Uterus (tissue), 4 donors: ENCODE results near the gene CPSF4. TPM values are rescaled to one million over a fixed set of nuclear protein-coding genes. Genes with fewer than 3 reads are reported as not detected.
A peak's percentile ranks its signal among the peaks of the same experiment; 100 is the strongest.

Source experiments
- DNase-seq, 2 donors: peaks; one replicate each; pipeline ENCODE4 v3.0.0-alpha.2; 2019 to 2020
- H3K27ac ChIP-seq, 2 donors: fragments of 200-600 bp; sonication (generic); 1 replicate in 1 of 2; 2 replicates in 1 of 2; pipeline ENCODE4 v1.5.1; 2016 to 2018
- H3K27me3 ChIP-seq, 2 donors: fragments of 200-600 bp; sonication (generic); one replicate each; pipeline ENCODE4 v1.5.1; 2018 to 2019; ENCODE audit warnings: control low read depth in 1 of 2
- H3K36me3 ChIP-seq, 2 donors: fragments of 200-600 bp; sonication (generic); one replicate each; pipeline ENCODE4 v1.5.1; 2019; ENCODE audit warnings: control low read depth in 1 of 2
- H3K4me1 ChIP-seq, 2 donors: fragments of 200-600 bp; sonication (generic); one replicate each; pipeline ENCODE4 v1.5.1; 2018 to 2019; ENCODE audit warnings: control low read depth in 1 of 2
- H3K4me3 ChIP-seq, 2 donors: fragments of 200-600 bp; sonication (generic); 1 replicate in 1 of 2; 2 replicates in 1 of 2; pipeline ENCODE4 v1.5.1; 2018 to 2019; ENCODE audit warnings: mild to moderate bottlenecking in 1 of 2
- H3K9me3 ChIP-seq, 2 donors: fragments of 200-600 bp; sonication (generic); one replicate each; pipeline ENCODE4 v1.5.1; 2019; ENCODE audit warnings: control low read depth in 1 of 2
- POLR2A ChIP-seq, 2 donors: fragments of 450-650 bp; IDR thresholded peaks; one replicate each; pipeline ENCODE4 v1.6.1; 2016; ENCODE audit warnings: antibody characterized with exemption in 2 of 2, mild to moderate bottlenecking in 1 of 2, moderate library complexity in 1 of 2
- intact Hi-C: fragments of 100-400 bp; cut with DNase I; formaldehyde crosslinking; loops from one replicate; pipeline ENCODE4 v1.15.1; 2023; ENCODE audit warnings: low total_unique reads
- total RNA-seq, 4 donors: library from RNA; depleted of rRNA in 3 of 4; stranded (reverse); fragments of >200 nt in 3 of 4; gene quantifications; one replicate each; pipeline versions ENCODE4 v1.1.0 to v1.2.4, GENCODE V29; 2014 to 2023
- TF ChIP-seq, protein P1 (sequence below), 4 experiments: fragments of 200-600 bp in 2 of 4; fragments of 450-650 bp in 2 of 4; sonication (generic) in 2 of 4; IDR thresholded peaks; one replicate each; pipeline ENCODE4 v1.5.1; 2016 to 2019; ENCODE audit warnings: antibody characterized with exemption in 4 of 4, mild to moderate bottlenecking in 2 of 4, moderate library complexity in 1 of 4
- donor health status: DM: yes; HTN: yes; CAD: no.

Gene CPSF4
- total RNA-seq, 4 donors from 2014 or later: 23.8 to 67.9 (median 38.4) TPM

DNA sequence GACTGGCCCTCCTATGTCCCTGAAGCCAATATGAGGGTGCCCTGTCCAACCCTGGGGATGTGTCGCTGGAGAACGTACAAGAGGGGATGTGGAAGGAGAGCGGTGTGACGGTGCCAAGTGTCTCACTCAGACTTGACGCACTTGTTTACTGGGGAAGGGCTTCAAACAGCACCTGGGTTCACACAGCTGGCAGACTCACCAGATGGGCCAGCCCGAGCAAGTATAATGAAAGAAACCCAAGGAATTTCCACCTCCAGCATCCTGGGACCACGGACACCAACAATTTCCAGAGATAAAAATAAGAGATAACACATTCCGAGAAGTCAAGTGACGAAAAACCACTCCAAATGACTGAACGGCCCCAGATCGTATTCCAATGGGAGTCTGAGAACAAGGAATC, 21.9 kb downstream of the CPSF4 start:
- Histone ChIP-seq H3K9me3 (no peaks in the 10 kb centered on the region), H3K4me1 (peaks cover 0 to 4% of the 10 kb centered on the region in 2 donors), H3K27me3 (no peaks in the 10 kb centered on the region), H3K27ac (no peak overlapping the region), H3K36me3 (no peaks in the 10 kb centered on the region), H3K4me3 (no peak overlapping the region)
- DNase-seq: no peak
- TF ChIP-seq, protein P1, sequence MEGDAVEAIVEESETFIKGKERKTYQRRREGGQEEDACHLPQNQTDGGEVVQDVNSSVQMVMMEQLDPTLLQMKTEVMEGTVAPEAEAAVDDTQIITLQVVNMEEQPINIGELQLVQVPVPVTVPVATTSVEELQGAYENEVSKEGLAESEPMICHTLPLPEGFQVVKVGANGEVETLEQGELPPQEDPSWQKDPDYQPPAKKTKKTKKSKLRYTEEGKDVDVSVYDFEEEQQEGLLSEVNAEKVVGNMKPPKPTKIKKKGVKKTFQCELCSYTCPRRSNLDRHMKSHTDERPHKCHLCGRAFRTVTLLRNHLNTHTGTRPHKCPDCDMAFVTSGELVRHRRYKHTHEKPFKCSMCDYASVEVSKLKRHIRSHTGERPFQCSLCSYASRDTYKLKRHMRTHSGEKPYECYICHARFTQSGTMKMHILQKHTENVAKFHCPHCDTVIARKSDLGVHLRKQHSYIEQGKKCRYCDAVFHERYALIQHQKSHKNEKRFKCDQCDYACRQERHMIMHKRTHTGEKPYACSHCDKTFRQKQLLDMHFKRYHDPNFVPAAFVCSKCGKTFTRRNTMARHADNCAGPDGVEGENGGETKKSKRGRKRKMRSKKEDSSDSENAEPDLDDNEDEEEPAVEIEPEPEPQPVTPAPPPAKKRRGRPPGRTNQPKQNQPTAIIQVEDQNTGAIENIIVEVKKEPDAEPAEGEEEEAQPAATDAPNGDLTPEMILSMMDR (IDR thresholded peaks at IDR 0.05): no peak
- no peak for TF ChIP-seq POLR2A (IDR thresholded peaks at IDR 0.05)
- intact Hi-C loops: no loop called here

DNA sequence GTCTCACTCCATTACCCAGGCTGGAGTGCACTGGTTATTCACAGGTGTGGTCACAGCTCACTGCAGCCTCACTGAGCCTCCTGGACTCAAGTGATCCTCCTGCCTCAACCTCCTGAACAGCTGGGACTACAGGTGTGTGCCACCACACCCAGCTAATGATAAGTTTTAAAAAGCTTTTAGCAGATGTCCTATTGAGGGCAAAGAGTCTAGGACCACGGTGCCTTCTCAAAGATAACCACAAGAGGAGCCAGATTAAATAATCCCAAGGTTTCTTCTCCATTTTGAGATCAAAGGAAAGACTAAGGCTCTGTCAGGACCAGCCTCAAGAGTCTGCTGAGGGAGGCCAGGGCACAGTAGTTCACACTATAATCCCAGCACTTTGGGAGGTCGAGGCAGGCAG, 22.5 kb downstream of the CPSF4 start:
- Histone ChIP-seq H3K36me3 (no peaks in the 10 kb centered on the region), H3K27ac (no peak overlapping the region), H3K4me1 (peaks cover 0 to 4% of the 10 kb centered on the region in 2 donors), H3K27me3 (no peaks in the 10 kb centered on the region), H3K9me3 (no peaks in the 10 kb centered on the region), H3K4me3 (no peak overlapping the region)
- intact Hi-C loops: no loop called here
- DNase-seq: no peak
- TF ChIP-seq, protein P1 (IDR thresholded peaks at IDR 0.05): no peak
- TF ChIP-seq POLR2A (IDR thresholded peaks at IDR 0.05): no peak

DNA sequence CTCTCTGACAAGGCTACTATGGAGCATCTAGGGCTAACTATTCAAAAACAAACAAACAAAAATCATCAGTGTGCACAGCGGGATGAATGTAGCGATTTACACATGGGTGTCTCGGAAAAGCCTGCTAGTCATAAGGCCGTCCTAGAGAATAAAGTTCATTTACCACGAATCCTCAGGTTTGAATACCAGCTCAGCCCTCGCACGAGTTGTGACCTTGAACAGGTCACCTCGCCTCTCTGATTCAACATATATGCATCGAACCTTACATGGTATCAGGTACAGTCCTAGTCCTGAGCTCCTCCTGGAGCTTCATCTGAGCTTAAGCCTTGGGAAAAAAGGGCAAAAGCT, 26.7 kb downstream of the CPSF4 start:
- Histone ChIP-seq H3K4me3 (peak overlapping the region; percentile 67 to 80), H3K36me3 (no peaks in the 10 kb centered on the region), H3K4me1 (peaks cover 0 to 4% of the 10 kb centered on the region in 2 donors), H3K9me3 (no peaks in the 10 kb centered on the region), H3K27me3 (no peaks in the 10 kb centered on the region), H3K27ac (peak overlapping the region; percentile 78 to 83)
- intact Hi-C loops: no loop called here
- no peak for TF ChIP-seq POLR2A (IDR thresholded peaks at IDR 0.05)
- TF ChIP-seq, protein P1 (IDR thresholded peaks at IDR 0.05): no peak
- no peak for DNase-seq

DNA sequence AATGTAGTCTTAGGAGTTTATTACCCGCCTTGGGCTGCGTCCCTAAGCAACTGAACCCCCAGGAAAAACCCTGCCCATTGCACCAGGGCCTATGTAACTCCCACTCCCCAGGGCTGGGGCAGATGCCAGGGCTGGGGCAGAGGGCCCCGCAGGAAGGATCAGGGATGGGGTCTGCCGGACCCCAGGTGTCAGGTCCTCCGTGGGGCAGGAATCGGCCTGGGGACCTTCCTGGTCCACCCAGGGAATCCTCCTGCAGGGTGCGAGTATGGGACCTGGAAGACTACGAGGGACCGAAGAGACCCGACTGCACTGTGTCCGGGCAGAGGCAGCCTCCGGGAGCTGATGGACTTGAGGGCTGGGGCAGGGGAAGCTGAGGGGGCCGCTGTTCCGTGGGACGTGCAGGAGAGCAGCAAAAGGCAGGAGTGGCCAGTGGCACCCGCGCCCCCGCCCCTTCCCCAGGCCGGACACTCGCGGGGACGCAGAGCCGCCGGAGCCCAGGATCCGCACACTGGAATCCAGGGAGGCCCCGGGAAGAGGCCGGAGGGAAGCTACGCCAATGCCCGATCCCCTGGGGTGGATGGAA, 29.7 kb downstream of the CPSF4 start:
- Histone ChIP-seq H3K27me3 (no peaks in the 10 kb centered on the region), H3K27ac (no peak overlapping the region), H3K9me3 (no peaks in the 10 kb centered on the region), H3K4me3 (no peak overlapping the region), H3K4me1 (peaks cover 0 to 8% of the 10 kb centered on the region in 2 donors), H3K36me3 (no peaks in the 10 kb centered on the region)
- TF ChIP-seq POLR2A (IDR thresholded peaks at IDR 0.05): no peak
- TF ChIP-seq, protein P1 (IDR thresholded peaks at IDR 0.05): no peak
- intact Hi-C loops: no loop called here
- DNase-seq: no peak

DNA sequence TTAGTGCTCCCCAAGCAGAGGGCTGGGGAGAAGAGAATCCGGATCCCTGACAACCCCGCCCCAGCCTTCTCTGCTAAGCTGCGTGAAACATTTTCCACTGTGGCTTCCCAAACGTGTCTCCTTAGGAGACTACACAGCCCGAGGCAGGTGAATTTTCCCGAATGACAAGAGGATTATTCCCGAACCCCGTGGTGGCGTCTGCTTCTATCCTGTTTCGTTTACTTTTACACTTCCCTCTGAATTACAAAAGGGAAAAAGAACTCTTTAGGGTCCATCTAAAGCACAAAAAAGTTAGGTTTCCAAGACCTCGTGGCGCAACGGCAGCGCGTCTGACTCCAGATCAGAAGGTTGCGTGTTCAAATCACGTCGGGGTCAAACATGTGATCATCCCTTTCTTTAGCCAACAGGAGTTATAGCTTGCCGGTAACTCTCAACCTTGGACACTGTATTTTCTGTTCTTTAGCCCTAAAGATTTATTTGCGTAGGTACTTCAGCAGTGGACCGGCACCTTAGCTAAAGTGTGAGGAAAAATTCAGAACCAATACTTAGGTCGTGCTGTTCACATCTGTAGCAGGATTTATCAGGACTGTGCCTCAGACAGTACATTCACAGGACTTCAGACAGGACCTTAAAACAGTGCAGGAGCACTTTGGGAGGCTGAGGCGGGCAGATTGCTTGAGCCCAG, 30.8 kb downstream of the CPSF4 start:
- DNase-seq: no peak
- H3K4me1 ChIP-seq: peaks cover 0 to 6% of the 10 kb centered on the region in 2 donors
- H3K4me3 ChIP-seq: no peak overlapping the region
- no peaks in the 10 kb centered on the region for H3K27me3 ChIP-seq
- H3K9me3 ChIP-seq: no peaks in the 10 kb centered on the region
- TF ChIP-seq, protein P1 (IDR thresholded peaks at IDR 0.05): no peak
- TF ChIP-seq POLR2A (IDR thresholded peaks at IDR 0.05): no peak
- intact Hi-C loops: no loop called here
- H3K36me3 ChIP-seq: no peaks in the 10 kb centered on the region
- H3K27ac ChIP-seq: peak overlapping the region; percentile 21 to 43
